GM12878 (cell line): ENCODE measurements around the gene NPC2. TPM values are rescaled to one million over a fixed set of nuclear protein-coding genes. Genes with fewer than 3 reads are reported as not detected.
A peak's percentile ranks its signal among the peaks of the same experiment; 100 is the strongest.

ENCODE experiments used
- ATAC-seq: fragments of 200-7000 bp; cut with Tn5 transposase; 3 replicates; pipeline ENCODE4 v1.9.1; 2020; ENCODE audit warnings: mild to moderate bottlenecking, moderate library complexity
- BruUV-seq: library from RNA; stranded (reverse); fragments of 400-500 nt; replicated peaks from 2 replicates; lab custom pipeline; 2021; lab: Mats Ljungman, UMichigan
- CTCF ChIA-PET: fragments of 300-600 bp; sonication (Branson Sonifier 250); formaldehyde crosslinking; extraction: SDS; loops from one replicate; lab custom pipeline; 2021; ENCODE audit warnings: inconsistent platforms; lab: Yijun Ruan, JAX
- POLR2A ChIA-PET: fragments of 350-600 bp; formaldehyde crosslinking; extraction: SDS; loops from one replicate; lab custom pipeline; 2021; ENCODE audit warnings: inconsistent platforms; lab: Charles Lee
- RAD21 ChIA-PET: fragments of 300-600 bp; sonication (Branson Sonifier 250); formaldehyde crosslinking; loops from one replicate; lab custom pipeline; 2023; ENCODE audit warnings: antibody characterized with exemption; ENCODE audit not compliant: unreplicated experiment; lab: Charles Lee
- SMC1A ChIA-PET: fragments of 300-600 bp; sonication (Branson Sonifier 250); formaldehyde crosslinking; loops from one replicate; lab custom pipeline; 2023; ENCODE audit not compliant: unreplicated experiment, uncharacterized antibody; lab: Charles Lee
- DNase-seq: peaks from one replicate; pipeline ENCODE4 v3.0.0-alpha.2; 2011; ENCODE audit warnings: low read depth, low spot score
- FAIRE-seq: peaks from 3 replicates; lab custom pipeline; 2011; peaks lifted over from hg19 to GRCh38; lab: Jason Lieb, UNC
- H2AFZ ChIP-seq: 2 replicates; pipeline ENCODE4 v1.6.0; 2011; ENCODE audit warnings: low read depth, low read length, control low read depth; ENCODE audit not compliant: control insufficient read depth
- H3K27ac ChIP-seq: 2 replicates; pipeline ENCODE4 v1.5.1; 2011; ENCODE audit warnings: control low read depth; ENCODE audit not compliant: control insufficient read depth, insufficient read depth
- H3K27me3 ChIP-seq, 2 experiments: replicated peaks in 1 of 2; 2 replicates each; pipeline versions ENCODE4 v1.6.0 to v1.6.1; 2011; ENCODE audit warnings: low read length in 1 of 2; ENCODE audit not compliant: control insufficient read depth in 2 of 2, insufficient read depth in 2 of 2
- H3K36me3 ChIP-seq, 2 experiments: 2 replicates each; pipeline ENCODE4 v1.5.1; 2011; ENCODE audit warnings: low read length in 1 of 2; ENCODE audit not compliant: control insufficient read depth in 2 of 2, insufficient read depth in 2 of 2
- H3K4me1 ChIP-seq: 2 replicates; pipeline ENCODE4 v1.6.1; 2011; ENCODE audit warnings: mild to moderate bottlenecking, low read length, moderate library complexity, mixed read lengths; ENCODE audit not compliant: control insufficient read depth, insufficient read depth
- H3K4me2 ChIP-seq: 2 replicates; pipeline ENCODE4 v1.6.0; 2011; ENCODE audit warnings: control low read depth; ENCODE audit not compliant: control insufficient read depth, insufficient read depth
- H3K4me3 ChIP-seq: fragments of 200-600 bp; sonication (generic); 2 replicates; pipeline ENCODE4 v1.5.1; 2016
- H3K79me2 ChIP-seq: 2 replicates; pipeline ENCODE4 v1.6.0; 2011; ENCODE audit warnings: low read length; ENCODE audit not compliant: control insufficient read depth, insufficient read depth
- H3K9ac ChIP-seq: 2 replicates; pipeline ENCODE4 v1.8.0; 2011; ENCODE audit warnings: low read length, control low read depth, mixed read lengths; ENCODE audit not compliant: control insufficient read depth, insufficient read depth
- H3K9me3 ChIP-seq: replicated peaks from 3 replicates; pipeline ENCODE4 v1.5.1; 2011; ENCODE audit warnings: mild to moderate bottlenecking, low read length; ENCODE audit not compliant: control insufficient read depth, insufficient read depth
- H4K20me1 ChIP-seq: 2 replicates; pipeline ENCODE4 v1.6.0; 2011; ENCODE audit not compliant: control insufficient read depth, insufficient read depth
- CTCF ChIP-seq, 3 experiments: IDR thresholded peaks in 2 of 3; conservative IDR thresholded peaks in 1 of 3; 2 replicates each; pipeline ENCODE4 v1.5.1; 2011; ENCODE audit warnings: low read depth in 3 of 3, low read length in 3 of 3, mild to moderate bottlenecking in 3 of 3, control low read depth in 2 of 3, moderate library complexity in 2 of 3, inconsistent platforms in 1 of 3, mixed read lengths in 1 of 3; ENCODE audit not compliant: control insufficient read depth in 2 of 3, insufficient read depth in 1 of 3; ENCODE audit errors: extremely low read depth in 1 of 3
- GABPA ChIP-seq: IDR thresholded peaks from 2 replicates; pipeline ENCODE4 v1.6.1; 2014; ENCODE audit warnings: antibody characterized with exemption, low read depth, mild to moderate bottlenecking, inconsistent platforms
- MTA2 ChIP-seq: fragments of 450-650 bp; IDR thresholded peaks from 2 replicates; pipeline ENCODE4 v1.6.1; 2016; ENCODE audit warnings: low read depth, mild to moderate bottlenecking, moderate library complexity
- NFXL1 ChIP-seq: fragments of 450-650 bp; IDR thresholded peaks from 2 replicates; pipeline ENCODE4 v1.6.1; 2017; ENCODE audit warnings: antibody characterized with exemption, mild to moderate bottlenecking, borderline replicate concordance
- NKRF ChIP-seq: fragments of 450-650 bp; conservative IDR thresholded peaks from 2 replicates; pipeline ENCODE4 v1.6.1; 2017; ENCODE audit warnings: mild to moderate bottlenecking, moderate library complexity
- ZBTB33 ChIP-seq: fragments of 450-650 bp; IDR thresholded peaks from 2 replicates; pipeline ENCODE4 v1.6.1; 2017; ENCODE audit warnings: mild to moderate bottlenecking
- ZNF24 ChIP-seq: fragments of 450-650 bp; IDR thresholded peaks from 2 replicates; pipeline ENCODE4 v1.6.1; 2017; ENCODE audit warnings: antibody characterized with exemption, mild to moderate bottlenecking
- WGBS: methylation state at CpG from one replicate; pipeline ENCODE4 v1.1.6; 2016; ENCODE audit warnings: low lambda C conversion rate; ENCODE audit not compliant: insufficient replicate concordance, insufficient coverage; ENCODE audit errors: missing lambda C conversion rate; 5-methylcytosine and 5-hydroxymethylcytosine counted together
- in situ Hi-C: fragments of 300-500 bp; cut with MboI; formaldehyde crosslinking; loops from 9 replicates; pipeline ENCODE4 v1.14.3; 2018; ENCODE audit warnings: mixed read lengths
- intact Hi-C: fragments of 100-400 bp; cut with micrococcal nuclease; formaldehyde crosslinking; loops from one replicate; pipeline ENCODE4 v1.14.2; 2022; ENCODE audit not compliant: unreplicated experiment
- polyA plus RNA-seq, 11 experiments: library from polyadenylated mRNA; depleted of rRNA in 4 of 11; unstranded in 6 of 11; stranded (reverse) in 5 of 11; fragments of >200 nt; fragmentation: Nextera tagmentation in 4 of 11; fragmentation: Illumina TruSeq in 1 of 11; extraction: Ambion mirVana in 4 of 11; extraction: Trizol in 1 of 11; gene quantifications; 1 replicate in 1 of 11; 2 replicates in 10 of 11; pipeline versions ENCODE4 v1.2.1 to v1.2.3, GENCODE V29; 2011 to 2016; ENCODE audit warnings: inconsistent platforms in 2 of 11, missing spikeins in 2 of 11, low read depth in 1 of 11
- total RNA-seq, 4 experiments: library from RNA; depleted of rRNA in 3 of 4; stranded (reverse); fragments of >200 nt in 3 of 4; fragmentation: Illumina TruSeq in 1 of 4; extraction: Trizol in 1 of 4; gene quantifications; 2 replicates each; pipeline versions ENCODE4 v1.2.1 to v1.2.3, GENCODE V29; 2013 to 2021

NPC2 gene
- total and polyA plus RNA-seq, 10 of the 15 experiments (the other 5 are each of a cell fraction or from before 2014, with no cell fraction given): 29.5 to 109 (median 59.1) TPM

GRCh38 chr14:74508844-74509428 lies 15.8 kb upstream of the NPC2 start (continued):
- TF ChIP-seq ZBTB33 (no peak), ZNF24 (no peak), NKRF (no peak), NFXL1 (no peak), GABPA (no peak)

GRCh38 chr14:74508292-74508731 lies 15.2 kb upstream of the NPC2 start:
- FAIRE-seq: no peak
- BruUV-seq: no TSS peak
- no peaks in the 10 kb centered on the region for H3K4me1 ChIP-seq
- no peaks in the 10 kb centered on the region for H4K20me1 ChIP-seq
- peak in 2 of 3 experiments; percentile 6 to 27; a peak in 2 of 6 replicates for TF ChIP-seq CTCF (IDR thresholded peaks at IDR 0.05 in 2 of 3, conservative IDR thresholded peaks at IDR 0.05 in 1 of 3; ENCODE audit: control insufficient read depth in 2 of 3, extremely low read depth in 1 of 3, insufficient read depth in 1 of 3, low read depth in 3 of 3, low read length in 3 of 3)
- TF ChIP-seq MTA2: no peak
- no peak overlapping the region for H3K9ac ChIP-seq
- no peaks in the 10 kb centered on the region for H3K36me3 ChIP-seq
- WGBS: 35% methylated on average over 11 of the region's 15 CpGs
- H2AFZ ChIP-seq: no peak overlapping the region
- in situ Hi-C loops: no loop called here
- SMC1A ChIA-PET: no interaction called here
- H3K9me3 ChIP-seq: no peaks in the 10 kb centered on the region
- no peak overlapping the region for H3K27ac ChIP-seq
- CTCF ChIA-PET: interaction anchor here (0.8 kb wide), 1 partner anchor 101 kb away, joined by 4 read pairs; no protein-coding TSS in a partner anchor
- H3K4me2 ChIP-seq: no peak overlapping the region
- no peak overlapping the region for H3K4me3 ChIP-seq
- no peak for DNase-seq
- POLR2A ChIA-PET: no interaction called here
- ATAC-seq: peak; percentile 51
- RAD21 ChIA-PET: no interaction called here
- intact Hi-C loops: no loop called here
- H3K27me3 ChIP-seq: no peaks in the 10 kb centered on the region; a peak in 1 of 4 replicates
- H3K79me2 ChIP-seq: no peaks in the 10 kb centered on the region
